Smooth muscle cell of the brain vasculature (primary cell): ENCODE results near the gene RUNDC1.

ENCODE experiments used
- DNase-seq: peaks from one replicate; pipeline ENCODE4 v3.0.0-alpha.2; 2012; ENCODE audit warnings: low read depth, low spot score

The RUNDC1 gene

GRCh38 chr17:43018932-43019331, 38.6 kb downstream of the RUNDC1 start:
- no peak for DNase-seq

GRCh38 chr17:43019418-43019817, 39.1 kb downstream of the RUNDC1 start:
- DNase-seq: no peak

- no peak for DNase-seq
These were observed 39.8 kb downstream of the RUNDC1 start for GRCh38 chr17:43020030-43020621.

DNA sequence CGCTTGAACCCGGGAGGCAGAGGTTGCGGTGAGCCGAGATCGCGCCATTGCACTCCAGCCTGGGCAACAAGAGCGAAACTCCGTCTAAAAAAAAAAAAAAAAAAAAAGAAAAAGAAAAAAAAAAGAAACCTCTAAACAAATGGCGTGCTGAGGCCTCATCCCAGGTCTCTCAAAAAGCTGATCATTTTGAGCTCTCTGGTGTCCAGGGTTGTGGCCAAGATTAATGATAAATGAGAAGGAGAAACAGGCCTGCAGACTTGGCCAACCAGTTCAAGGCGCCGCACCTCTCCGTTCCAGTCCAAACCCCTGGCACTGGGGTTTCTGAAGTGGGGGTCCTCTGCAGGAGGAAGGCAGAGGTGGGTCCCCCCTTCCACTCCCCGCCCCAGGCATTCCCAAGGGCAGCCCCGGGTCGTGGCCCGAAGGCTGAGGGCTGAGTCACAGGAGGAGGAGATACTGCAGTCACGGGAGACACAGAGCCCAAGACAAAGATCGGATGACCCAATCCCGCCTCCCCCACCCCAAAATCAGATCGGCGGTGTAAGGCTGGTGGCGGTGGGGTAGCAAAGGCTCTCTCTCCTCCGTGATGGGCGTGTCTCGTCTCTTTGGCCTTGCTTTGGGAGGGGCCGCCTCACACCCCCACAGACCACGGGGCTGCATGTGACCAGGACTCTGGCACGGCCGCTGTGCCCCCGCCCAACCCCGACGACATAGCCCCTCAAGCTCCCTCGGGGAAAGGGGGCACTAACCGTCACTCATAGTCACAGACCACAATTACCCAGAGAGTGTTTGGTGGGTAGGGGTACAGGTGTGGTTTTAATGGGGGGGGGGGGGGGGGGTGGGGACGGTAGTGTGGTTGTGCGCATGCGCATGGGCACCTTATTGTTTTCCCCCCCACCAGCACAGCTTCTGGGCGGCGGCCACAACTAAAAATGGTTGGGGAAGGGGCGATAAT, 40.7 kb downstream of the RUNDC1 start:
- no peak for DNase-seq

DNA sequence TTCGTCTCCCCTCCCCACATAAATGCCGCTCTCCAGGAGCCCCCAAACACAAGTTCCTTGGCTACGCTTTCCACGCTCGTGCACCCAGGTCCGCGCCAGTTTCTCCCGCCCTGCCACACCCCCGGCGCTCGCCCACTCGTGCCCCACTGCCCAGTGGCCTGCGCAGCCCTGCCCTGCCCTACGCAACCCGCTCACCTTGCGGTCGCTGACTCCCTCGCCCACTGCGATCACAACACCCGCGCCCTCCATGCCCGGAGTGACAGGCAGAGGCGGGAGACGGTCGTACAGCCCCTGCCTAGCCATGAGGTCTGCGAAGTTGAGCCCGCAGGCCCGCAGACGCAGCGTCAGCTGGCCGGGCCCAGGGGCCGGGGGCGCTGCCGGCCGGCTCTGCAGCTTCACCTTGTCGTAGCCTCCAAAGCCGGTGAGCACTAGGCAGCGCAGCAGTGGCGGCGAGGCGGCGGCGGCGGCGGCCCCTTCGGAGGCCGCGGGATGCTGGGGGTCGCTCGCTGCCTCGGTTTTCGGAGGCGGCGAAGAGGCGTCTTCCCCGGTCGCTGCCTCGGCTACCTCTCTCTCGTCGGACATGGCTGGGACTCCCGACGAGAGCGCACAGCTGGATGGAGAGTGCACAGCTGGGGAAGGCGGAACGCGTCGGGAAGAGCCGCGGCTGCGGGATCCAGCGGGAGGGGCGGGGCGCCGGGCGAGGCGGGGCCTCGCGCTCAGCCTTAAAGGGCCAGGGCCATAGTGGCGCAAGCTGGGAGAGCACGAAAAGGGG, 41.6 kb downstream of the RUNDC1 start, which contains the start of gene VAT1:
VAT1 (minus strand) TSS at position 645 of the 772 bp plus-strand sequence; CDS start at position 582, 63 bp downstream.
- DNase-seq: no peak

- DNase-seq: peak; percentile 87
These were observed 44.3 kb downstream of the RUNDC1 start, which contains the start of gene RND2 for GRCh38 chr17:43024407-43025289. TSS of gene RND2 (plus strand) at chr17:43025231. CDS start at chr17:43025348, 117 bp downstream.

DNA sequence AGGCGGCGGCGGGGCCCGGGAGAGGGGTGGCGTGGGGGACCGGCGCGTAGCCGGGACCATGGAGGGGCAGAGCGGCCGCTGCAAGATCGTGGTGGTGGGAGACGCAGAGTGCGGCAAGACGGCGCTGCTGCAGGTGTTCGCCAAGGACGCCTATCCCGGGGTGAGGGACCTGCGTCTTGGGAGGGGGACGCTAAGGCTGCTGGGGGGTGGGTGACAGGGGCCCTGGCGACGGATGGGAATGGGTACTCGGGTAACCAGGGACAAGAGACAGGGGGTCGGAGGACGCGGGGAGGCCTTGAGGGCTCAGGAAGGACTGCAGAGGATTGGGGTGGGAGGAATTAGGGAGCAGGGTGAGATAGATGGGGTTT, 44.9 kb downstream of the RUNDC1 start:
- no peak for DNase-seq

DNA sequence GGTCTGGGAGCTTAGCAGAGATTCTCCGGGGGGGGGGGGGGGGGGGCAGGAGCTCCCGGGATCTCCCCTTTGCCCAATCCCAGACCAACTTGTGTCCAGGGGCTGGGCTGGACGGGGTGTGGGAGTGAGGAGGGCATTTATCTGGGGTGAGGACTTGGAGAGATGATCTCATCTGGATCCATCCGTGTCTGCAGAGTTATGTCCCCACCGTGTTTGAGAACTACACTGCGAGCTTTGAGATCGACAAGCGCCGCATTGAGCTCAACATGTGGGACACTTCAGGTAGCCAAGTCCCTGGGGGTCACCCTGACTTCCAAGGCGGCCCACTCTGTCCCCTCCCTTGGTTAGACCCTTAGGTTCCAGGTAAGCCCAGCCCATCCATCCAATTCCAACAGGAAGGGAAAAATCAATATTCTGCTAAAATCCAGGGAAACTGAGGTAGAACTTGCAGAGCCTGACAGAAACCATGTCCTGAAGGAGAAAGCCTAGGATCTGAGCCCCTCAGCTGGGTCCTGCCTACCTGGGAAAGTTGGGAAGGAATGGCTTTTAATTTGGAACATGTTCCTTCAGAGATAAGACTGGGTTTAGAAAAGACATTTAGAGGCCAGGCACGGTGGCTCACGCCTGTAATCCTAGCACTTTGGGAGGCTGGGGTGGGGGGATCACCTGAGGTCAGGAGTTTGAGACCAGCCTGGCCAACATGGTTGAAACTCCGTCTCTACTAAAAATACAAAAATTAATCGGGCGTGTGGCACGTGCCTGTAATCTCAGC, 45.6 kb downstream of the RUNDC1 start:
- no peak for DNase-seq

- DNase-seq: no peak
These were observed 46.2 kb downstream of the RUNDC1 start for GRCh38 chr17:43026595-43026994.

DNA sequence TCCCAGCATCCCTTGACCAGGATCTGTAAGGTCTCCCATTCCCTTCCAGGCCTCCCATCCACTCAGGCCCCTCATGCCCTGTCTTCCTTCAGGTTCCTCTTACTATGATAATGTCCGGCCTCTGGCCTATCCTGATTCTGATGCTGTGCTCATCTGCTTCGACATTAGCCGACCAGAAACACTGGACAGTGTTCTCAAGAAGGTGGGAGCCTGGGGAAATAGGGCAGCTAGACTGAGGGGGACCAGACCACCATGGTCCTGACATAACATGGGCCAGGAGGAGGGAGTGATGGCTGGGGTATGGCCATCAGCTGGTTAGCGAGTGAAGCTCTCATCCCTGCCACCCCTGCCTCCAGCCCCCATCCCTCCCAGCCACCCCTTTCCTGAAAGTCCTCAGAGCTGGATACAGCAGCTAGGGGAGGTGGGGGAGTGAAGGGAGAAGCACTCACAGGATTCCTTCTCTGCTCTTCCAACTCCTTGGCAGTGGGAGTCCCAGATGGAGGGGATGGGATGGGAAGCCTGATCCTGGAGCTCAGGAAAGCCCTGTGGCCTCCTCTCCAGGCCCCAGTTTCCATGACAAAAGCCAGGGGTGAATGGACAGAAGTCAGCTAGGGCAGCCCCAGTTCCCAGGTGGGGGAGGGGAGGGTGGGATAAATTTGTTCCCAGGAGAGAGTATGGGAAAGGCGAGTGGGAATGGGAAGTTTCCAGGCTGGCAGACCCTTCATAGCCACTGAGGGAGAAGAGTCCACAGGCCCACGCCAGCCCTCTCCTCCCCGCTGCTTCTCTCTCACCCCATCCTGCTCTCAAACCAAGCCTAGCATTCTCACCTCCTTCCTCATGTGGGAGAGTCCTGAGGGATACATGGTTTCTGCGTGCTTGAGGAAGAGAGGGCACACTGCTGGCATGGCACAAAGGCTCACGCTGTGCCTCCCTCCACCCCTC, 47.0 kb downstream of the RUNDC1 start:
- DNase-seq: no peak

DNA sequence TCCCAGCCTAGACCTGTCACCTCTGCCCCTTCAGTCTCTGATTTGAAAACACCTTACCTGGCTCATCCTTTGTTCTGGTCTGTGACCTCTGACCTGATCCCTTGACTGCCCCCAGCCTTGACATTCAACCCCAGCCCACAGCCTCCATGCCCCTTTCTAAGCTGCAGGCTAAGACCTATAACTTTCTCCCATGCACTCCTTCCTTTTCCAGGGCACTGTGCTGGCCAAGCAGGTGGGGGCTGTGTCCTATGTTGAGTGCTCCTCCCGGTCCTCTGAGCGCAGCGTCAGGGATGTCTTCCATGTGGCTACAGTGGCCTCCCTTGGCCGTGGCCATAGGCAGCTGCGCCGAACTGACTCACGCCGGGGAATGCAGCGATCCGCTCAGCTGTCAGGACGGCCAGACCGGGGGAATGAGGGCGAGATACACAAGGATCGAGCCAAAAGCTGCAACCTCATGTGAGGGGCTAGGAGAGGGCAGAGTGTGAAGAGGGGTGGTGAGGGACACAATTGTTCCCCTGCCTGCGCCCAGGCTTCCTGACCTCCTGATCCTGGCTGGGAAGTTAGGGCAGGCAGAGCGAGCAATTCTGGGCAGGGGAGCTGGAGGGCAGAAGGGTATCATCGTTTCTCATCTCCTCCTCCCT, 48.0 kb downstream of the RUNDC1 start:
- no peak for DNase-seq

GRCh38 chr17:43030137-43030767, 49.9 kb downstream of the RUNDC1 start:
- DNase-seq: no peak

DNA sequence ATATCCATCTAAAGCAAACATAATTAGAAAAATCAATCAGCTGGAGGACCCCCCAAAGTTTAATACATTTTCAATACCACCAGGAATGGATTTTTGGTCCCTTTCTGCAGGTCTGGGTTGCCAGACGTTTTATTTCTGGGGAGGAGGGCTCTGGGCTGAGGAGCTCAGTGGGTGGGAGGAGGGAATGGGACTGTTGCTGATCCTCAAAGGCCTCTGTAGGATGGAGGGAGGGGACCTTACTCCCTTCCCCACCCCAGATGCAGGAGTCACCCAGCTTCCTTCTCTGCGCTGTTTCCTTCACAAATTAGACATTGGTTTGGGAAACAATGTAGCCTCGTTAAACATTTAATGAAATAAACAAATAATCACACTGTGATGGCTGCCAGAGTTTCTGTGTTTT, 51.3 kb downstream of the RUNDC1 start:
- no peak for DNase-seq

GRCh38 chr17:43033948-43034881, 53.9 kb downstream of the RUNDC1 start:
- no peak for DNase-seq

DNA sequence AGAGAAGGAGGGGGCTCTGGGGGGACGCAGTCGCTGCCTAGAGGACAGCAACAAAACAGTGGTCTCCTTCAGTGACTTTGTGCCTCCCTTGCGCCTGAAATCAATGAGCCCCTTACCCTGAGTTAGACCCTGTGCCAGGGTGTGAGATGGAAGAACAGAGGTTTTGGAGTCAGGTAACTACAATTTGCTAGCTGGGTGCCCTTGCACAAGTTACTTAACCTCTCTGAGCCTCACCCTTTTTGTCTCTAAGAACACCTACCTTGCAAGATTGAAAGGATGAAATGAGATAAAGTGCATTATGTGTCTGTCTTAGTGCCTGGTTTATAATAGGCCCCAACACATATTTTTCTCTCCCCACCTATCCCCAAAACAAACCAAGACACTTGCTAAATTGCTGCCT, 54.5 kb downstream of the RUNDC1 start:
- DNase-seq: no peak

DNA sequence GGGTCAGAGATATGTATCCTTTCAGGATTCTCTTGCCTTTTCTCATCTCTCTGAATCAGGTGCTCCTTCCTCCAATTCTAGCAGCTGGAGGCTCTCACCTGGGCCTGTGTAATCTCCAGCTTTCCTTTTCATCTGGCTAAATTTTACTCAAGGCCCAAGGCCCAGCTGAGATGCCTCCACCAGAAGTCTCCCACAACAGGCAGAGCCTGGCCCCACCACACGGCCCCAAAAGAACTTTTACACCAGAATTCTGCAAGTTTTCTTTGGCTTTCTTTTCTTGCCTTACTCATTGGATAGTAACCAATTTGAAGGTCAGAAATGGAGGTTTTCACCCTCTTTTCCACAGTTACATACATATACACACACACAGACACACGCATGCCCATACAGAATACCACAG, 59.3 kb downstream of the RUNDC1 start:
- no peak for DNase-seq

- DNase-seq: no peak
These were observed 60.3 kb downstream of the RUNDC1 start for GRCh38 chr17:43040655-43041054.
